NB4 (cell line): ENCODE measurements around the gene GPRASP1.

Experiments used
- CTCF ChIP-seq: IDR thresholded peaks from one replicate; pipeline ENCODE4 v1.5.1; 2012; ENCODE audit warnings: low read depth, low read length
- MYC ChIP-seq: IDR thresholded peaks from 2 replicates; pipeline ENCODE4 v1.6.1; 2011; ENCODE audit warnings: low read depth, low read length
- POLR2A ChIP-seq: IDR thresholded peaks from 2 replicates; pipeline ENCODE4 v1.6.1; 2011; ENCODE audit warnings: mild to moderate bottlenecking; ENCODE audit not compliant: insufficient read length; ENCODE audit errors: extremely low read depth

DNA sequence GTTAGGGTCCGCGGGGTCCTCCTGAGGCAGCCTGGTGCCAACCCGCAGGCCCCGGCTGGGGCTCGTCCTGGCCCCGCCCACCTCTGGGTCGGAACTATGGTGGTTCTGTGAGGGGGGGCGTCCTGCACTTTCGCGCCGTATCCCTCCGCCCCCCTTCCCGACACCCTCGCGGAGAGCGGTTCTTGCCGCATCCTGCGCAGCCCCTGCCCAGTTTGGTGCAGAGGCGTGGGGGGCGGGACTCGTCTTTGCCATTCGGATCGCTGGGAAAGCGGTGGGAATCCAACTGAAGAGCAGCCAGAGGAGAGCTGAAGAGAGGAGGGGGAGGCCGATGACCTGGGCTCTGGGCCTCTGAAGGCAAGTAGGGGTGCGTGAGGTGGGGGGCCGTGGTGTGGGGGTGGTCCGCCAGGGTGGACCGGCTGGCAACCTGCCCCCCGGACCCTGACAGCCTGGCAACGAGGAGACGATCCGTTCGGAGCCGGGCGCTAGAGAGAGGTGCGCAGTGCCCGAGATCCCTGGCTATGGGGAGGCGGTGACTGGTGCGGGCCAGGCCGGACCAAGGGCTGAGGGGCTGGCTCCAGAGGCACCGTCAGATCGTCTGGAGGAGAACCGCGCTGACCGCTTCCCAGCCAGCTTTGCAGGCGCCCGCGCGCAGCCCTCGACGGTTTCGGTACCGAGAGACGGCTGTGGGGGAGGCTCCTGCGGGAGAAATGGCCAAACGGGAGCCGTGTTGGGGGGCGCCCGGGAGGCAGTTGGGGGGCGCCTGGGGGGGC is at the start of gene GPRASP1:
- no peak for TF ChIP-seq CTCF
- TF ChIP-seq POLR2A: no peak
- no peak for TF ChIP-seq MYC
